ENCODE measurements around the gene COL4A4. TPM values are rescaled to one million over a fixed set of nuclear protein-coding genes. Genes with fewer than 3 reads are reported as not detected.

Gene COL4A4
- total RNA-seq, 1 donor from 2014 or later = 0.24 TPM

GRCh38 chr2:227029426-227030105 lies 134.4 kb downstream of the COL4A4 start:
- ATAC-seq = no peak

- no peak for ATAC-seq
These were observed 138.5 kb downstream of the COL4A4 start for GRCh38 chr2:227025510-227025909.

GRCh38 chr2:227022608-227023007 lies 141.4 kb downstream of the COL4A4 start:
- ATAC-seq = no peak

- no peak for ATAC-seq
These were observed 143.6 kb downstream of the COL4A4 start for GRCh38 chr2:227020416-227020815.

- no peak for ATAC-seq
These were observed 147.1 kb downstream of the COL4A4 start for GRCh38 chr2:227016894-227017293.

GRCh38 chr2:227013881-227014280 lies 150.1 kb downstream of the COL4A4 start:
- ATAC-seq = no peak

- ATAC-seq = no peak
These were observed 150.7 kb downstream of the COL4A4 start for GRCh38 chr2:227013330-227013729.

GRCh38 chr2:227010433-227010832 lies 153.6 kb downstream of the COL4A4 start:
- no peak for ATAC-seq

- no peak for ATAC-seq
These were observed 156.1 kb downstream of the COL4A4 start for GRCh38 chr2:227007940-227008339.

GRCh38 chr2:227007148-227007547 lies 156.9 kb downstream of the COL4A4 start:
- ATAC-seq = no peak

- no peak for ATAC-seq
These were observed 157.7 kb downstream of the COL4A4 start for GRCh38 chr2:227006189-227006897.

- no peak for ATAC-seq
These were observed 159.5 kb downstream of the COL4A4 start for GRCh38 chr2:227004482-227004881.

GRCh38 chr2:227000123-227000522 lies 163.9 kb downstream of the COL4A4 start:
- no peak for ATAC-seq

GRCh38 chr2:226999661-227000060 lies 164.3 kb downstream of the COL4A4 start:
- ATAC-seq = no peak

- peak; percentile 36 for ATAC-seq
These were observed 168.4 kb downstream of the COL4A4 start for GRCh38 chr2:226995625-226996041.

GRCh38 chr2:226994775-226995174 lies 169.2 kb downstream of the COL4A4 start:
- no peak for ATAC-seq

- ATAC-seq = no peak
These were observed 170.8 kb downstream of the COL4A4 start for GRCh38 chr2:226993171-226993570.

- no peak for ATAC-seq
These were observed 172.3 kb downstream of the COL4A4 start for GRCh38 chr2:226991663-226992062.

- no peak for ATAC-seq
These were observed 178.4 kb downstream of the COL4A4 start for GRCh38 chr2:226985583-226985946.

- ATAC-seq = peak; percentile 65
These were observed 179.0 kb downstream of the COL4A4 start for GRCh38 chr2:226984750-226985582.

GRCh38 chr2:226983895-226984749 lies 179.9 kb downstream of the COL4A4 start:
- no peak for ATAC-seq

- ATAC-seq = peak; percentile 75
These were observed 182.1 kb downstream of the COL4A4 start for GRCh38 chr2:226981791-226982326.

Data from esophagus mucosa (tissue), 1 donor.